ENCODE results near the gene OXER1.

OXER1 gene, protein sequence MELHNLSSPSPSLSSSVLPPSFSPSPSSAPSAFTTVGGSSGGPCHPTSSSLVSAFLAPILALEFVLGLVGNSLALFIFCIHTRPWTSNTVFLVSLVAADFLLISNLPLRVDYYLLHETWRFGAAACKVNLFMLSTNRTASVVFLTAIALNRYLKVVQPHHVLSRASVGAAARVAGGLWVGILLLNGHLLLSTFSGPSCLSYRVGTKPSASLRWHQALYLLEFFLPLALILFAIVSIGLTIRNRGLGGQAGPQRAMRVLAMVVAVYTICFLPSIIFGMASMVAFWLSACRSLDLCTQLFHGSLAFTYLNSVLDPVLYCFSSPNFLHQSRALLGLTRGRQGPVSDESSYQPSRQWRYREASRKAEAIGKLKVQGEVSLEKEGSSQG

DNA sequence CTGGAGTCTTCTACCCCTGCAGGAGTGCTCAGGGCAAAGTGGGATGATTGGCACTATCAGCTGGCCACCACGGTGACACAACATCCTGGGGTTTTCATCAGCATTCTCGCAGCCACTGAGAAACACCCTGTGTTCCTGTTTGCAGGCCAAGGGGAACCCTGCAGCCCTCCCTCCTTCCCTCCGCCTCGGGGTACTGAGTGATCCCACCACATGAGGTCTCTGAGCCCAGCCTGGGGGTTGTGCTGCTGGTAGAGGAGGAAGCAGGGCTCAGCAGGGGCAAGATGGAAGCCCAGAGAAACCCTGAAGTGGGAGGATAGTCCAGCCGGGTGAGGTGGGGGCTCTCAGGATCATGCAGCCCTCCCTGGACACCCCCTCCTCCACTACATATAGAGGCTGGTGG, at the start of gene OXER1:
TSS of gene OXER1 (minus strand) at position 40 of the 400 bp plus-strand sequence. CDS start 73 bp downstream, outside the sequence.
- DNase-seq, result no peak
- TF ChIP-seq GATA1 (IDR thresholded peaks at IDR 0.05; ENCODE audit: low read depth, low read length) (no peak), POLR2A (IDR thresholded peaks at IDR 0.05; ENCODE audit: low read length) (no peak)

DNA sequence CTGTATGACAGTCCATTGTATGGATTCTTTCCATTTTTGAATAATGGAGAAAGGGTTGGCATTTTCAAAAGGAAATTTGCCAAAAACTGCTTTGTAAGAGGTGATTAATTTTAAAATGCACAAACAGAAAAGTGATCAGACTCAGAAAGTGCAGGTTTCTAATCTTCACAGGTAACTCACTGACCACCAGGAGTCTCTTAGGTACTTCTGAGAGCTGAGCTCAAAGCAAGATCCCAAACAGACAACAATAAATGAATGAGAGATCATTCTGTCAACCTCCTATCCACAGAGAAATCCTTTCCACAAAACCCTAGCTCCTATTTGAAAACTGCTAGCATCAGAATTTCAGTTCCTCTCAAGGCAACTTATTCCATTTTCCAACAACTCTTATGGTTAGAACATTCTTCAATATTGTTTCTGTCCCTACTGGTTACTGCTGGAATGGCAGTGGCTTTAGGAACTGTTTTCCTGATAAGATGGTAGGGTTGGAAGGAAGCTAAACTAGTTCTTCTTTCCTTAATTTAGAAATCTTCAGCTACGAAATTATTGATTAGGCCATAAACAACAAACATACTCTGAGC, 49.1 kb upstream of the OXER1 start:
- DNase-seq, result peak; percentile 36 to 52
- no peak for TF ChIP-seq POLR2A (IDR thresholded peaks at IDR 0.05; ENCODE audit: low read length)

DNA sequence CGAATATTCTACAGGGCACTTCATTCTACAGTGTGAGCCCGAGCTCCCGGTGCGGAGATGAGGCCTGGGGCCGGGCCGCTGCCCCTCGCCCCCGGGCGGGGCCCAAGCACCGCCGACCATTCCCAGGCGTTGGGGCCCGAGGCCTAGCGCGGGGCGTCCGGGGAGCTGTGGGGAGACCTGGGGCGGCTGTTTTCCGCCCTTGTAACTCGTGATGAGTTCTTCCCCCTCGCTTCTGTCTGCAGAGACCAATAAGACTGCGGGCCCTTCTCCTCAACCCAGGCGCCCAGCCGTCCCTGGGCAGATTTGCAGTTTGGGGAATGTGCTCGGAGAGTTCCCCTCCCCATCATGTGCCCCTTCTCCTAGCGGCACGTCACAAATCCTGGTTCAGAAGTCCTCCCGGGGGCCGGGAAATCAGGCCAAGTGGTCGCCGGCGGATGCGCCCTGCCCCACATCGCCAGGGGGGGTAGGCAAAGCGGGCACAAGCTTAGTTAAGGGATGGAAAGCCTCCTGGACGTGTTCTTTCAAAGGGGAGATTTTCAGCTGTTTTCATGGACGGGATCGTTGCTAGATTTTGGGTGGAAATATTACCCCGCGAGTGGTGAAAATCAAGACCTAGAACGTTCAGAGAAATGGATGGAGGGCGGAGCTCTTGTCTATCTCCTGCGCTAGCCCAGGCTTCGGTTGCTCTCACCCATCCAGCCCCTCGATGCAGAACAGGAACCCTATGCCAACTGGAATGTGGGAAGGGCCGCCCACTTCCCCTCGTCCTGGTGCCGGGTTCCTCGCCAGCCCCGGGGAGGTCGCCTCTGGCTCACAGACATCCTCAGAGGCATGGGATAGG, 47.3 kb upstream of the OXER1 start:
- TF ChIP-seq GATA1 (IDR thresholded peaks at IDR 0.05; ENCODE audit: low read depth, low read length), result no peak
- TF ChIP-seq POLR2A (IDR thresholded peaks at IDR 0.05; ENCODE audit: low read length), result no peak
- DNase-seq, result peak; percentile 66 to 76

- peak; percentile 97 to 99 for DNase-seq
- peak; percentile 89 for TF ChIP-seq POLR2A (IDR thresholded peaks at IDR 0.05; ENCODE audit: low read length)
- no peak for TF ChIP-seq GATA1 (IDR thresholded peaks at IDR 0.05; ENCODE audit: low read depth, low read length)
Measured at GRCh38 chr2:42810121-42810970, 46.4 kb upstream of the OXER1 start.

GRCh38 chr2:42809819-42810120, 45.8 kb upstream of the OXER1 start:
- DNase-seq, result peak in 1 of 2 experiments; percentile 93
- TF ChIP-seq POLR2A (IDR thresholded peaks at IDR 0.05; ENCODE audit: low read length) (no peak), GATA1 (IDR thresholded peaks at IDR 0.05; ENCODE audit: low read depth, low read length) (no peak)

DNA sequence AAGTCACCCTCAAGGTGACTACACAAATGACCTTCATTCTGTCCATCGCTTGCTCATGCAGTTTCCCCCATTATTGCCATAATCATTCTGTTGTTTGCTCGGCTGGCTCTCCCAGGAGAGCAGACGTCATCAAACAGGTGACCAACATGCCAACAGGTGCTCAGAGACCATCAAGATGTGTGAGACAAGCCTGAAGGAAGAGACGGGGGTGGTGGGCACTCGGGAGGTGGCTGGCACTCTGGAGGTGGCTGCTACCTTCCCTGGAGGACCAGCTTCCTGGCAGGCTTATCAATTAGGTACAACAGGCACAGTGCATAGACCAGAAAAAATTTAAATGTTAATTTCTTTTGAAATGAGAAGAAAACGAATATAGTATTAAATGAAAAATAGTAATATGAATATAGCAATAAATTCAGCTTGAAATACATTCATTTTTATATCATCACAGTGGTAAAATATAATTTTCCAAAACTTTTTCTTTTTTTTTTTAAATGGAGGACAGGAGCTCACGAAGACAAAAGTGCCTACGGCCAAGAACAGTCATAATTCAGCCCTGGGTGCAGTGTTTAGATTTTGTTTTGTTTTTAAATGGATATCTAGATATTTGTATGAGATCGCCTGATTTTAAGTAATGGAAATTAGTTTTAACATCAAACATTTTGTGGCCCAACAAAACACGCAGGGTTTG, 45.3 kb upstream of the OXER1 start:
- DNase-seq, result peak in 1 of 2 experiments; percentile 38
- TF ChIP-seq POLR2A (IDR thresholded peaks at IDR 0.05; ENCODE audit: low read length) (no peak), GATA1 (IDR thresholded peaks at IDR 0.05; ENCODE audit: low read depth, low read length) (no peak)

GRCh38 chr2:42808301-42808700, 44.4 kb upstream of the OXER1 start:
- DNase-seq, result no peak
- TF ChIP-seq GATA1 (IDR thresholded peaks at IDR 0.05; ENCODE audit: low read depth, low read length) (no peak), POLR2A (IDR thresholded peaks at IDR 0.05; ENCODE audit: low read length) (no peak)

DNA sequence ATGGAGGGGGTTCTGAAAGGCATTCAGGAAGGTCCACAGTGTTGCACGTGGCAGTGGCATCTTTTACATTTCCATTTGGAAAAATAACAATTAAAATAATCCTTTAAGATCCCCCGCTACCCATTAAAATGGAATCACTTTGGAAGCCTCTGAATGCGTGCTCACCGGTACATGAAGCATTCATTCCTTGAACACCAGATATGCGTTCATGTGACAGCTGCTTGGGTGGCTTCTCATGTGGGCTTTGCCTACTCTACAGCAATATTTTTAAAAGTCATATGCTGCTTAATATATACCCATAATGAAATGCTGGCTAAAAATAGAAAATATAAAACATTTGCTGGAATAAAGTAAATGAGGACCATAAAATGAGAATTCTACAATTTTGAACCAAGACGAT, 42.9 kb upstream of the OXER1 start:
- TF ChIP-seq POLR2A (IDR thresholded peaks at IDR 0.05; ENCODE audit: low read length) (no peak), GATA1 (IDR thresholded peaks at IDR 0.05; ENCODE audit: low read depth, low read length) (no peak)
- DNase-seq, result no peak

GRCh38 chr2:42804891-42805290, 41.0 kb upstream of the OXER1 start:
- DNase-seq, result no peak
- TF ChIP-seq GATA1 (IDR thresholded peaks at IDR 0.05; ENCODE audit: low read depth, low read length) (no peak), POLR2A (IDR thresholded peaks at IDR 0.05; ENCODE audit: low read length) (no peak)

DNA sequence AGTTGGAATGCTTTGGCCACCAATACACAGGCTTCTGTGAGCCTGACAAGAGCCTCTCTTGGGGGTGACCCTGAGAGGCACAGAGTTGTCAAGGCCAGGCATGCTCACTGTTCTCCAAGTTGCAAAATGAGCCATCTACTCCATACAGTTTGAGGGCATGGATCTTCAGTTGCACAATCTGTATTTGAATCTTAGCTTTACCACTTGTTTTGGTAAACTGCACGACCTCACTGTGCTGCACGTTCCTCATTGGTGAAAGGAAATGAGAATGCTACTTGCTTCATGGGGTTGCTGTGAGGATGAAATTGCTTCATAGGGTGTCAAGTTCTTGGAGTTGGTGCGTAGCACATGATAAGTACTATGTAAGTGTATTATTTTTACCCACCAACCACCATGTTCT, 40.4 kb upstream of the OXER1 start:
- TF ChIP-seq POLR2A (IDR thresholded peaks at IDR 0.05; ENCODE audit: low read length) (no peak), GATA1 (IDR thresholded peaks at IDR 0.05; ENCODE audit: low read depth, low read length) (no peak)
- DNase-seq, result no peak

GRCh38 chr2:42802150-42802549, 38.2 kb upstream of the OXER1 start:
- TF ChIP-seq GATA1 (IDR thresholded peaks at IDR 0.05; ENCODE audit: low read depth, low read length) (no peak), POLR2A (IDR thresholded peaks at IDR 0.05; ENCODE audit: low read length) (no peak)
- DNase-seq, result no peak

GRCh38 chr2:42801381-42801780, 37.4 kb upstream of the OXER1 start:
- no peak for DNase-seq
- no peak for TF ChIP-seq GATA1 (IDR thresholded peaks at IDR 0.05; ENCODE audit: low read depth, low read length)
- no peak for TF ChIP-seq POLR2A (IDR thresholded peaks at IDR 0.05; ENCODE audit: low read length)

DNA sequence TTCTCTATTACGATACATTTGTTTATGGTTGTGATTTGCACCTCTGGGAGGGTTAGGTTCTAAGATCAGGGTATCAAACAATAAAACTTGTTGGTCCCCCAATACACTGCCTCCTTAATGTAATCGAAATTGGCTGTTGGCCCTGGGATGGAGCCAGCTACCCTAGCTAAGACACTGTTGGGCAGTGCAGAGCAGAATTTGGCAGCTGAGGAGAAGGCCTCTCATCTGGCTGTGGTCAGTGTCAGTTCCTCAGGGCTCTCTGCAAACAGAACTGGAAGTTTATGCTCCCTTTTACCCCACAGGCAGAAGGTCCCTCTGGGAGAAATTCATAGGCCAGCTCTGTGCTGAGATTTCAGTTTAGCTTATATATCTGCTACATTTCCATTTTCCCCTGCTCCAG, 37.0 kb upstream of the OXER1 start:
- DNase-seq, result no peak
- TF ChIP-seq GATA1 (IDR thresholded peaks at IDR 0.05; ENCODE audit: low read depth, low read length) (no peak), POLR2A (IDR thresholded peaks at IDR 0.05; ENCODE audit: low read length) (no peak)
